UCSD-AML1 (cell line): ENCODE results near the gene EGLN1.
A peak's percentile ranks its signal among the peaks of the same experiment; 100 is the strongest.

Experiments used
- DNase-seq: peaks from one replicate; lab custom pipeline; 2025; ENCODE audit not compliant: unreplicated experiment; lab: John Stamatoyannopoulos, UW

Gene EGLN1

DNA sequence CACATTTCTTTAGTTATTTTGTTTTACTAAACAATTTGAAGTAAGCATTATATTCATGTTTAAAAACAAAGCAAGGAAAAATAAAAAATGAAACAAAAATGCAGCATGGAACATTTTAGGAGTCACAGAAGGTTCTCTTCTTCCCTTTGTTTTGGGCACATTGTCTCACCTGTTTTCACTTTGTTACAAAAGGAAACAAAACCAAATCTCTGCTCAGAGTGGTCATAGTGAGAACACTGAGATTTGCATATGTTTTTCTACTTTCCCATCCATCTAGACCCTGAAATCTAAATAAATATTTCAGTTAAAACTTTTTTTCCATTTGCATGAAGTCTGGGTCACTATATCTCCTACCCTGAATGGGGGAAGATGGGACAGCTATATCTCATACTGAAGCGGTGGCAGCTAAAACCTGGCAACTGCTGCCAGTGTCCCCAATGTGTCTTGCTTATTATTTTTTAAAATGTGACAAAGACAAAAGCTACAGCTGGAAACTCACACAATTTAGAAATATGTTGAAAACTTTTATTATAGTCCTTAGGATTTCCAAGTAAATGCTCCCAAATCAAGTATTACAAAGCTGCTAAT is 87.9 kb downstream of the EGLN1 start:
- no peak for DNase-seq

DNA sequence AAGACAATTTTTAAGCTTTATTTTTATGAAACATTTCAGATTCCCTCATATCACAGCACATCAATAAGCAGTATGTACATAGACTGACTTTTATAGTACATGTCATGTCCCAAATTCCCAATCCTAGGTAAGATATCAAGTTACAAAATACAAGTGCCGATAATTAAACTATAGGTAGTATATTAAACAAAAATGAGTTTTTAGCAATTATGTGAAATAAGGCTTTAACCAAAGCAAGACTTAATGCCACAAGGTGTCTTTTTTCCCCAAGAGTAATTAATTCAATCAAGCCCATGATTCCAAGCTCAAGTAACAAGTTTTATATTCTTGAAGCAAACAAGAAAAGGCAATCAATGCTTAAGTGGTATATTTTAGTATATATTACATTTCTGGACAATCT is 89.3 kb downstream of the EGLN1 start:
- no peak for DNase-seq

GRCh38 chr1:231329483-231329882 is 92.6 kb downstream of the EGLN1 start:
- no peak for DNase-seq

- DNase-seq = no peak
Observed at GRCh38 chr1:231327617-231328016, 94.5 kb downstream of the EGLN1 start.

DNA sequence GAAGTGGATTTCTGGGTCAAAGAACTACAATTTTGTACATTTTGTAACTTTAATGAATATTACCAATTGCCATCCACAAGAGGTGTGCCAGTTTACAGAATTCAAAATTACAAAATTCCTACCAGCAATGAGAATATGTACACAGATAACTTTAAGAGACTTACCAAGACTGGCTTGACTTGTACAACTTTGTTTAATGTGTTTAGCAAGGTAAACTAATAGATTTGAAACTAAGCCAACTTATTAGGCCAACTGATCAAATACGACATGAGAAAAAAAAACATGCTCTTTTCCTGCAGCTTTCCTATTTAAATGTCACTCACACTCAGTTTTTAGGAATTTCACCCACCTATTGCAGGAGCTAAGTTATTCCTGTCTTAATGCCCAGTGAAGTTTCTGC is 95.8 kb downstream of the EGLN1 start:
- no peak for DNase-seq

GRCh38 chr1:231324660-231325059 is 97.4 kb downstream of the EGLN1 start:
- no peak for DNase-seq

DNA sequence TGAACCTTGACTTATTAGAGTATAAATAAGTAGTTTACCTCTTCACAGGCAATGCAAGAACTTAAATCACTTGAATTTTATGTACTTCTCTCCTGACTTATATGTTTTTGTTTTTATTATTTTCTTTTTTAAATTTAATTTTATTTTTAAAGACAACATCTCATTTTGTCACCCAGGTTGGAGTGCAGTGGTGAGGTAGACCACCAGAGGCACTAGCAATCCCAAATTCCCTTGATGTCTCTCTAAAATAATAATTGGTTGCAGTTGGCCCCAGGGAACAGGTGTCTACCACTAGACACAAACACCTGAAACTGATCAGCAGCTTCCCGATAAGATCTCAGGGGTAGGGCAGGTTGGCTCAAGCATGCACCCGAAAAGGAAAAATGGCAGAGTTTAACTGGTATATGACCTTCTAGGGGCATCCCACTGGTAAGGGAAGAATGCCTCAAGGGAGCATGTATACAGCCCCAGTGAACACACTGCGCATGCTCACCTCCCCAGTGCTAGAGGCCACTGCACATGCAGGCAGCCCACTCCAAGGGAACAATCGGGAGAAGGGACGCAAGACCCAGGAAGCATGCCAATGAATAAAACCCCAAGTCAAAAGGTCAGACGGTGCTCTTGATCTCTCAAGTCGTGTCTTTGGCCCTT is 99.1 kb downstream of the EGLN1 start:
- no peak for DNase-seq

DNA sequence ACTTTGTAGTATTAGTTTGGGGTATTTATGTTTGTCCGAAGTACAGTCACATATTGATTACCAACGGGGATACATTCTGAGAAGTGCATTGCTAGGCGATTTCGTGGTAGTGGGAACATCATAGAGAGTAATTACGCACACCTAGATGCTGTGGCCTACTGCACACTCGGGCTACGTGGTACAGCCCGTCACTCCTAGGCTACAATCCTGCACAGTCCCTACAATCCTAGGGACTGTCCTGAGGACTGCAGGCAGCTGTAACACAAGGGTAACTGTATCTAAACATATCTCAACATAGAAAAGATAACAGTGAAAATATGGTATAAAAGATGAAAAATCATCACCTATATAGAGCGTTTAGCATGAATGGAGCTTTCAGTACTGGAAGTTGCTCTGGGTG is 103.0 kb downstream of the EGLN1 start:
- no peak for DNase-seq

DNA sequence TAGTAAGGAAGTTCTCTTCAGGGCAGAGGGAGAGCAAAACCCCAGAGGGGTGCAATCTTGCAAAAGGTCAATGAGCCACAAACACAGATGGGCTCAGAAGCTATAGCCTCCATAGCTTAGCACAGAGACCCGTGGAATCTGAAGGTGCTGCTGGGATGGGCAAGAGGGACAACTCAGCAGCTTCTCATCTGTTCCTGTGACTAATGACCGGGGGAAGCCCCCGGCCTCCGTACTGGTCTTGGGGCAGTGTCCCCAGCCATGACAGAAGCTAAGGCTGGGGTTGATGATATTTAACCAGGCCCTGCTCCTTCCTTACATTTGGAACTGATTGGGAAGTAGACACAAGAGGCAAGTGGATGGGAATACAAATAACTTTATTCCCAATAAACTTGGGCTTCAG is 103.5 kb downstream of the EGLN1 start:
- no peak for DNase-seq

DNA sequence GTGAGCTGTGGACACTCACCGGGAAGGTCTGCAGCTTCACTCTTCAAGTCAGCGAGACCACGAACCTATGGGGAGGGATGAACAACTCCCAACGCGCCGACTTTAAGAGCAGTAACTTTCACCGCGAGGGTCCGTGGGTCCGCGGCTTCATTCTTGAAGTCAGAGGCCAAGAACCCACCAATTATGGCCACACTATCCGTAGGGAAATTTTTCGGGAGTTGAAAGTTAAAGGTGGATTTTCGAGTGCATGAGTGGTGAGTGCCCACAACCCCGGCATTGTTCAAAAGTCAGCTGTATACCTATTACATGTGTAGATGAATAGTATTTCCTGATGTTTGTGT is 104.1 kb downstream of the EGLN1 start:
- DNase-seq = no peak

GRCh38 chr1:231317306-231318014 is 104.6 kb downstream of the EGLN1 start:
- DNase-seq = no peak

GRCh38 chr1:231315887-231316286 is 106.2 kb downstream of the EGLN1 start:
- DNase-seq = peak; percentile 69
